Osteocyte (in vitro differentiated cells): Measurements from ENCODE around the gene POLE3. TPM values are rescaled to one million over a fixed set of nuclear protein-coding genes. Genes with fewer than 3 reads are reported as not detected.

Experiments used
- DNase-seq: peaks from one replicate; pipeline ENCODE4 v3.0.0; 2021; ENCODE audit warnings: mixed read lengths; ENCODE audit not compliant: unreplicated experiment; ENCODE audit errors: extremely low spot score
- H3K27ac Mint-ChIP-seq: one replicate; pipeline ENCODE4 v1.8.0; 2021; ENCODE audit warnings: mild to moderate bottlenecking, mixed read lengths; ENCODE audit not compliant: unreplicated experiment
- H3K27me3 Mint-ChIP-seq: one replicate; pipeline ENCODE4 v1.8.0; 2021; ENCODE audit warnings: mixed read lengths; ENCODE audit not compliant: unreplicated experiment
- H3K36me3 Mint-ChIP-seq: one replicate; pipeline ENCODE4 v1.8.0; 2021; ENCODE audit warnings: mixed read lengths; ENCODE audit not compliant: unreplicated experiment
- H3K4me1 Mint-ChIP-seq: one replicate; pipeline ENCODE4 v1.8.0; 2021; ENCODE audit warnings: mixed read lengths; ENCODE audit not compliant: unreplicated experiment
- H3K4me3 Mint-ChIP-seq: one replicate; pipeline ENCODE4 v1.8.0; 2021; ENCODE audit warnings: mild to moderate bottlenecking, moderate library complexity, mixed read lengths; ENCODE audit not compliant: unreplicated experiment
- H3K9me3 Mint-ChIP-seq: one replicate; pipeline ENCODE4 v1.8.0; 2021; ENCODE audit warnings: mixed read lengths; ENCODE audit not compliant: unreplicated experiment
- total RNA-seq: library from RNA; stranded (reverse); gene quantifications from 2 replicates; pipeline ENCODE4 v1.2.1, GENCODE V29; 2021
- TF ChIP-seq, protein P1 (sequence below): fragments of 200-600 bp; sonication (generic); IDR thresholded peaks from 2 replicates; pipeline ENCODE4 v1.5.0; 2021; ENCODE audit warnings: antibody characterized with exemption, mild to moderate bottlenecking, moderate library complexity

POLE3 gene
- total RNA-seq, 1 donor from 2014 or later: 35.5 TPM

DNA sequence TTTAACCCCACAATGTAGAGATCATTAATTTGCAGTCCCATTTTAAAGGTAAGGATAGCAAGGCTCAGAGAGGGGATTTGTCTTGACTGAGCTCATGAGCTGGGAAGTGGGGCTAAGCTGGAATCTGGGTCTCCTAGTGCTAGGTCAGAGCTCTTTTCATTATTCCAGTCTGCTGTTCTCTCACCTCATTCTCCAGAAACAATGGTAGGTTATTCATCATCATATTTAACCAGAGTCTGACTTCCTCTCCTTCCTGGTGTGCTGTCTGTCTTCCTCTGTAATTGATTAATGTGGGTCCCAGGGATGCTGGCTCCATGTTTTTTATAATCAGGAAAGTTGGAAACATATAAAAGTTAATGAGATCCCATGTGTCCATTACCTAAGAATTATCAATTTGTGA is 20.7 kb upstream of the POLE3 start:
- TF ChIP-seq, protein P1, sequence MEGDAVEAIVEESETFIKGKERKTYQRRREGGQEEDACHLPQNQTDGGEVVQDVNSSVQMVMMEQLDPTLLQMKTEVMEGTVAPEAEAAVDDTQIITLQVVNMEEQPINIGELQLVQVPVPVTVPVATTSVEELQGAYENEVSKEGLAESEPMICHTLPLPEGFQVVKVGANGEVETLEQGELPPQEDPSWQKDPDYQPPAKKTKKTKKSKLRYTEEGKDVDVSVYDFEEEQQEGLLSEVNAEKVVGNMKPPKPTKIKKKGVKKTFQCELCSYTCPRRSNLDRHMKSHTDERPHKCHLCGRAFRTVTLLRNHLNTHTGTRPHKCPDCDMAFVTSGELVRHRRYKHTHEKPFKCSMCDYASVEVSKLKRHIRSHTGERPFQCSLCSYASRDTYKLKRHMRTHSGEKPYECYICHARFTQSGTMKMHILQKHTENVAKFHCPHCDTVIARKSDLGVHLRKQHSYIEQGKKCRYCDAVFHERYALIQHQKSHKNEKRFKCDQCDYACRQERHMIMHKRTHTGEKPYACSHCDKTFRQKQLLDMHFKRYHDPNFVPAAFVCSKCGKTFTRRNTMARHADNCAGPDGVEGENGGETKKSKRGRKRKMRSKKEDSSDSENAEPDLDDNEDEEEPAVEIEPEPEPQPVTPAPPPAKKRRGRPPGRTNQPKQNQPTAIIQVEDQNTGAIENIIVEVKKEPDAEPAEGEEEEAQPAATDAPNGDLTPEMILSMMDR: no peak
- Mint-ChIP-seq H3K36me3 (peaks cover 2% of the 10 kb centered on the region), H3K4me1 (peaks cover 1% of the 10 kb centered on the region), H3K27me3 (peaks cover 29% of the 10 kb centered on the region), H3K9me3 (no peaks in the 10 kb centered on the region), H3K4me3 (no peak overlapping the region), H3K27ac (no peak overlapping the region)
- DNase-seq: no peak

DNA sequence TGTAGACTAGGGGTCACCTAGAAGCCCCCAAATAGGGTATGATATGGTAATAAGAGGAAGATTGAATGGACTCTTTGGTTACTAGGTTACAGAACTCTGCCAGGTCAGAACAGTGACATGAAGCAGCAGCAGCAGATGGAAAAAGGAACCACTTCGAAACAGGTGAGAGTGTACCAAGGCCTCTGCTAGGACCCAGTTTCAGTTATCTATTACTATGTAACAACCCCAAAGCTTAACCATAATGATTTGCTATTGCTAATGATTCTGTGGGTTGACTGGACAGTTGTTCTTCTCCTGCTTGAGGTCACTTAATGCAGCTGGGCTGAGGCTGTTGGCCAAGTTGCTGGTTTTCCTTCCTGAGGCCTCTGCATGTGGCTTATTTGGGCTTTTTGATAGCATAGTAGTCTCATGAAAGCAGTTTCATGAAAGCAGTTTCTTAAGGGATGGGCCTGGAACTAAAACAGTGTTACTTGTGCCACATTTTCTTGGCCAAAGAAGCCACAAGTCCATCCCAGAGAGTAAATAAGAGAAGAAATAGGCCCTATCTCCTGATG is 17.7 kb upstream of the POLE3 start:
- TF ChIP-seq, protein P1: no peak
- Mint-ChIP-seq H3K4me1 (peaks cover 5% of the 10 kb centered on the region), H3K9me3 (no peaks in the 10 kb centered on the region), H3K27me3 (peaks cover 31% of the 10 kb centered on the region), H3K27ac (no peak overlapping the region), H3K4me3 (no peak overlapping the region), H3K36me3 (no peaks in the 10 kb centered on the region)
- DNase-seq: no peak

DNA sequence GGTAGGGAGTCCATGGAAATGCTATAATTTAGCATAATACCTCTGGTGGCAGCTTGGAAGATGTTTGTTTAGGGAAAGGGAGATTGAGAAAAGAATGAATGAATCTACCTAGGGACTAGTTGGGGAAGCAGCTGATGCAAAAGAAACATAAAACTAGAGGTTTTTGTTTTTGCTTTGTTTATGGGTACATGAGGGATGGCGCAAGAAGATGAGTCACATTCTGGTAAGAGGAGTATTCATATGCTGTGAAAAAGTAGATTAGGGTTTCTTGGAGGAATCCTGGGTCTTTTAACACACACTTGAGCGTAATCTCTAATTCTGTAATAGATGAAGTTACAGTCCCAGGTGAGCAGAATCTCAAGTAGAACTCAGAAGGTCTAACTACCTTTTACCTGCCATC is 17.2 kb upstream of the POLE3 start:
- TF ChIP-seq, protein P1: no peak
- Mint-ChIP-seq H3K36me3 (no peaks in the 10 kb centered on the region), H3K4me3 (no peak overlapping the region), H3K9me3 (no peaks in the 10 kb centered on the region), H3K27ac (no peak overlapping the region), H3K27me3 (peaks cover 26% of the 10 kb centered on the region), H3K4me1 (peaks cover 5% of the 10 kb centered on the region)
- no peak for DNase-seq

DNA sequence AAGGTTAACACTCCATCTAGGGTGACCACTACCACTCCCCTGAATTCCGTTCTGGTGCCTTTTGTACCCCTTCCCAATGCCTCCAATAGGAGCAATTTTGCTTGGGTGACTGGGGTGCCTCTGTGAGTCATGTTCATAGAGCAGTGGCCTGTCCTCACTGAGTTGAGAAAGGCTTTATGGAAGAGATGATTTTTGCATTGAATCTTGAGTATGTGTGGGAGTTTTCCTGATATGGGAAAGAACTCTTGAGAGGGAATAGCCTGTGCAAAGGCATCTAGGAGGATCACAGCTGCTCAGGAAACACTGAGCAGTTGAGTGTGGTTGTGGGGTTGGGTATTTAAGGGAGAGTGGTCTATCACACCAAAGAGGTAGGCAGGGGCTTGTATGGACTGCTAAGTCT is 16.2 kb upstream of the POLE3 start:
- no peak overlapping the region for H3K27ac Mint-ChIP-seq

DNA sequence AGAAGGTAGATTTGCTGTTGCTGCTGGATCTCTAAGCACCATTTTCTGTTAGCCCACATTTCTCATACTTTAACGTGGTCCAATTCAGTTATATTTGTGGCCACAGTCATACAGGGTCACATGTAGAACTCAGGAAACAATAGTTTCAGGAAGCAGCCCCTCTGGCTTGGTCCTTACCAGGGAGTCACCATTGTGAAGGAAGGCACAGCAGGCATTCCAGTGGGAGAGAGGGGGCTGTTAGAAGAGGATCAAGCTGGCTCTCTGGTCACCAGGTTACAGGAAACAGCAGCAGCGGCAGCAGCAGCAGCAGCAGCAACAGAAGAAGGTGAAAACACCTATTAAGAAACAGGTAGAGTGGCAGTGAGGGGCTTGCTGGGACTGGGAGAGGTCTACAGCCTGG is 14.6 kb upstream of the POLE3 start:
- Mint-ChIP-seq H3K4me1 (peaks cover 11% of the 10 kb centered on the region), H3K36me3 (no peaks in the 10 kb centered on the region), H3K27me3 (peaks cover 16% of the 10 kb centered on the region), H3K4me3 (no peak overlapping the region), H3K27ac (no peak overlapping the region), H3K9me3 (no peaks in the 10 kb centered on the region)
- TF ChIP-seq, protein P1: no peak
- no peak for DNase-seq

More for the DNA sequence above, 16.2 kb upstream of the POLE3 start:
- Mint-ChIP-seq H3K4me3 (no peak overlapping the region), H3K9me3 (no peaks in the 10 kb centered on the region), H3K36me3 (no peaks in the 10 kb centered on the region), H3K27me3 (peaks cover 24% of the 10 kb centered on the region), H3K4me1 (peaks cover 11% of the 10 kb centered on the region)
- TF ChIP-seq, protein P1: no peak
- no peak for DNase-seq
